Activated CD8-positive, alpha-beta T cell treated with anti-CD3 and anti-CD28 coated beads for 36 hours (primary cell): Measurements from ENCODE around the gene TBC1D4. TPM values are rescaled to one million over a fixed set of nuclear protein-coding genes. Genes with fewer than 3 reads are reported as not detected.
A peak's percentile ranks its signal among the peaks of the same experiment; 100 is the strongest.

Experiments
- ATAC-seq: fragments of 200-7000 bp; cut with Tn5 transposase; one replicate; pipeline ENCODE4 v1.10.0; 2021; ENCODE audit warnings: mild to moderate bottlenecking, moderate library complexity
- CTCF ChIA-PET: fragments of 350-600 bp; sonication (Branson Sonifier 250); formaldehyde crosslinking; loops from one replicate; lab custom pipeline; 2021; ENCODE audit warnings: antibody characterized with exemption; lab: Charles Lee
- POLR2A ChIA-PET: fragments of 350-600 bp; sonication (Branson Sonifier 250); formaldehyde crosslinking; loops from one replicate; lab custom pipeline; 2021; ENCODE audit warnings: antibody characterized with exemption; lab: Charles Lee
- DNase-seq: peaks from one replicate; pipeline ENCODE4 v3.0.0-alpha.2; 2020
- H3K27ac Mint-ChIP-seq: one replicate; pipeline ENCODE4 v1.8.0; 2021; ENCODE audit warnings: mild to moderate bottlenecking, mixed read lengths
- H3K27me3 Mint-ChIP-seq: one replicate; pipeline ENCODE4 v1.8.0; 2021; ENCODE audit warnings: mixed read lengths
- H3K36me3 Mint-ChIP-seq: one replicate; pipeline ENCODE4 v1.8.0; 2021; ENCODE audit warnings: low read depth, mixed read lengths
- H3K4me1 Mint-ChIP-seq: one replicate; pipeline ENCODE4 v1.8.0; 2021; ENCODE audit warnings: low read depth, mixed read lengths
- H3K4me3 Mint-ChIP-seq: one replicate; pipeline ENCODE4 v1.8.0; 2021; ENCODE audit warnings: mild to moderate bottlenecking, moderate library complexity, mixed read lengths
- H3K9me3 Mint-ChIP-seq: one replicate; pipeline ENCODE4 v1.8.0; 2021; ENCODE audit warnings: mixed read lengths
- CTCF ChIP-seq: fragments of 200-600 bp; IDR thresholded peaks from one replicate; pipeline ENCODE4 v1.8.0; 2022; ENCODE audit warnings: antibody characterized with exemption, mild to moderate bottlenecking
- intact Hi-C: fragments of 100-400 bp; cut with micrococcal nuclease; formaldehyde crosslinking; loops from one replicate; pipeline ENCODE4 v1.10.0; 2022
- total RNA-seq, 2 experiments: library from RNA; stranded (reverse); gene quantifications; one replicate each; pipeline ENCODE4 v1.2.3, GENCODE V29; 2021

TBC1D4 gene
- total RNA-seq, 2 experiments from 2014 or later, result 50.4 to 53.3 TPM

GRCh38 chr13:75303263-75303662 is 178.7 kb downstream of the TBC1D4 start:
- ATAC-seq (no peak), DNase-seq (no peak)
- CTCF ChIA-PET, result interaction anchor here (1.4 kb wide), 1 partner anchor 9 kb away, joined by 5 read pairs; no protein-coding TSS in a partner anchor
- intact Hi-C loops, result no loop called here
- Mint-ChIP-seq H3K4me3 (no peak overlapping the region), H3K9me3 (no peaks in the 10 kb centered on the region), H3K36me3 (peaks cover 66% of the 10 kb centered on the region), H3K4me1 (peaks cover 53% of the 10 kb centered on the region), H3K27me3 (no peaks in the 10 kb centered on the region), H3K27ac (no peak overlapping the region)
- TF ChIP-seq CTCF, result no peak
- POLR2A ChIA-PET, result no interaction called here

GRCh38 chr13:75302071-75302698 is 179.8 kb downstream of the TBC1D4 start:
- ATAC-seq, result no peak
- POLR2A ChIA-PET, result interaction anchor here (1.2 kb wide), 1 partner anchor 27 kb away, joined by 4 read pairs; no protein-coding TSS in a partner anchor

GRCh38 chr13:75299913-75300862 is 181.8 kb downstream of the TBC1D4 start:
- Mint-ChIP-seq H3K36me3 (peaks cover 61% of the 10 kb centered on the region), H3K27me3 (no peaks in the 10 kb centered on the region), H3K9me3 (no peaks in the 10 kb centered on the region), H3K27ac (peak overlapping the region; percentile 89), H3K4me1 (peaks cover 54% of the 10 kb centered on the region), H3K4me3 (peak overlapping the region; percentile 20)
- intact Hi-C loops, result no loop called here
- CTCF ChIA-PET, result interaction anchor here (0.7 to 1.8 kb wide), 3 partner anchors 9 to 57 kb away, joined by 3 to 5 read pairs (median 3); no protein-coding TSS in a partner anchor
- DNase-seq, result no peak
- POLR2A ChIA-PET, result interaction anchor here (0.7 to 0.8 kb wide), 2 partner anchors 24 to 26 kb away, joined by 3 read pairs; no protein-coding TSS in a partner anchor
- no peak for TF ChIP-seq CTCF
- peak; percentile 89 for ATAC-seq

More at GRCh38 chr13:75302071-75302698, 179.8 kb downstream of the TBC1D4 start:
- H3K36me3 Mint-ChIP-seq, result peaks cover 64% of the 10 kb centered on the region
- CTCF ChIA-PET, result no interaction called here
- no peak for TF ChIP-seq CTCF
- peaks cover 47% of the 10 kb centered on the region for H3K4me1 Mint-ChIP-seq
- intact Hi-C loops, result no loop called here
- H3K27me3 Mint-ChIP-seq, result no peaks in the 10 kb centered on the region
- DNase-seq, result no peak
- peak overlapping the region; percentile 46 for H3K27ac Mint-ChIP-seq
- H3K9me3 Mint-ChIP-seq, result no peaks in the 10 kb centered on the region
- no peak overlapping the region for H3K4me3 Mint-ChIP-seq

GRCh38 chr13:75299246-75299645 is 182.7 kb downstream of the TBC1D4 start:
- Mint-ChIP-seq H3K36me3 (peaks cover 57% of the 10 kb centered on the region), H3K27ac (peak overlapping the region; percentile 89), H3K9me3 (no peaks in the 10 kb centered on the region), H3K4me1 (peaks cover 58% of the 10 kb centered on the region), H3K4me3 (no peak overlapping the region), H3K27me3 (no peaks in the 10 kb centered on the region)
- ATAC-seq (no peak), DNase-seq (no peak)
- intact Hi-C loops, result no loop called here
- CTCF ChIA-PET, result no interaction called here
- POLR2A ChIA-PET, result no interaction called here
- no peak for TF ChIP-seq CTCF
